NOMO-1 treated with DMSO at 0.1 percent for 48 hours (cell line): Measurements from ENCODE around the gene AP3D1.
A peak's percentile ranks its signal among the peaks of the same experiment; 100 is the strongest.
"Not testable (repeated sequence)": the region's sequence is repeated elsewhere in the genome, so short reads cannot be mapped to it uniquely, and the experiment has no call there.

Experiments used
- DNase-seq: peaks from one replicate; lab custom pipeline; 2025; ENCODE audit not compliant: unreplicated experiment; lab: John Stamatoyannopoulos, UW

The AP3D1 gene

DNA sequence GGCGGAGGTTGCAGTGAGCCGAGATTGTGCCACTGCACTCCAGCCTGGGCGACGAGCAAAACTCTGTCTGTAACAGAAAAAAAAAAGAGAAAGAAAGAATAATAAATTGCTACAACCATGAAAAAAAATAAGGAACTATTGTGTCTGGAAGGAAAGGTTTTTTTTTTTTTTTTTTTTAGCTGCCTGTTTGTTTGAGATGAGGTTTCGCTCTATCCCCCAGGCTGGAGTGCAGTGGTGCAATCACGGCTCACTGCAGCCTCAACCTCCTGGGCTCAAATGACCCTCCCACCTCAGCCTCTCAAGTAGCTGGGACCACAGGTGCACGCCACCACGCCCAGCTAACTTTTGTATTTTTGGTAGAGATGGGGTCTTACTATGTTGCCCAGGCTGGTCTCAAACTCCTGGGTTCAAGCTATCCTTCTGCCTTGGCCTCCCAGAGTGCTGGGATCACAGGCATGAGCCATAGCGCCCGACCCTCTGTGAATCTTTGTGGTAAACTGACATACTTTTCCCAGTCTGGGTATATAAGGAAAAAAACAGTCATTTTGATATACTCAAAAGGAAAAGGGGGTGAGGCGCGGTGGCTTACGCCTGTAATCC lies 59.3 kb downstream of the AP3D1 start:
- DNase-seq: not testable (repeated sequence)

DNA sequence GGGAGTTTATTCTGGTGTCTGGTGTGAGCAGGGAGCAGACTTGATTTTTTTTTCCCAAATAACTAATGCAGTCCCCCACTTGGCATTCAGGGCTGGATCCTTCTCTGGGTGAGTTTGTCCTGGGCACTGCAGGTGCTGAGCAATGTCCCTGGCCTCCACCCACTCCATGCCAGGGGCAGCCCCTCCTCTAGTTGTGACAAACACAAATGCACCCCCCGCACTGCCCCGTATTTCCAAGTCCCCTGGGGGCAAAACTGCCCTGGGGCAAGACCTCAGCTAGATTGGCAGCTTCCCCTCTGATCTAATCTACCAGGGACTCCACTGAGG lies 61.7 kb downstream of the AP3D1 start:
- DNase-seq: no peak

DNA sequence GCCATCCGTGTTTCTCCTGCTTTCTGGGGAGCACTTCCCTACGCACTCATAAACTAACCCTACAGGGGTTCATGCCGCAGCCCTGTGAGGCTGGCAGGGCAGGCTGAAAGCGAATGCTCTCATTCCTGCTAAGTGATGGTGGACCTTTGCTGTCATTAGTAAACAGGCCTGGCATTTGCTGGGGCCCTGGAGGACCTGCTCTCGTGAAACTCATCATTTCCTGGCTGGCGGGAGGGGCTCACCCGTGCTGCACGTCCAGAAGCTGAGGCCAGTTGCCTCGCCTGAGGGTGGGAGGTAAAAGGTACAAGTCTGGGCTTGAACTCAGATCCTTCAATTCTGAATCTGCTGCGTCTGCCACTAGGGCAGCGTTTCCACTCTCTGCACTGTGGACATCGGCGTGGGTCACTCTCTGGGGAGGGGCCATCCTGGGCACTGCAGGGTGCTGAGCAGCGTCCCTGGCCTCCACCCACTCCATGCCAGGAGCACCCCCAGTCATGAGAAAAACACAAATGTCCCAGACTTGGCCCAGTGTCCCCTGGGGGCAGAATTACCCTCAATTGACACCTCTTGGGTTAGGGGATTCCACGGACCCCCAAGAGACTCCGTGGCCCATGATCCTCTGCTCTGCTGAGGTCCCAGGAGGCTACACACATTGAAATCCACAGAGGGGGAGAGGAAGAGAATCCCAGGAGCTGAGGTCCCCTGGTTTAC lies 62.2 kb downstream of the AP3D1 start:
- no peak for DNase-seq

DNA sequence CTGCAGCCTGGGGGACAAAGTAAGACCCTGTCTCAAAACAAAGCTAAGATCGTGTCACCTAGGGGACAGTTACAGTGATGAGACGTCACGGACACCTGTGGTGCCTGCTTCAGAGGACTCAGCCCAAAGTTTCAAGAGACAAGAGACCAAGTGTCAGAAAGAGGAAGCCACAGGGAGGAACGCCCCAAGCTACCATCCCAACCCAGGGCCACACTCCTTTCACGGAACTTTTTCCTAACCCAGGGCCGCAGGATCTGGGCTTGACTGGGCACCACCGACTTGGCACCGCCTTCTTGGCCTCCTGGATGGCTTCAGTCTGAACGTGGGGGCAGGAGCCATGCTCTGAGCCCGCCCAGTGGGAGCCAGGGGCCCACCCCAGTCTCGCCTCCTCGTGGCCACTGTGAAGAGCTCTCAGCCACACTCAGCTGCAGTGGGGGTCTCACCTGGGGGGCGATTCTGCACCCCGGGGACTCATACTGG lies 63.7 kb downstream of the AP3D1 start:
- peak; percentile 58 for DNase-seq

DNA sequence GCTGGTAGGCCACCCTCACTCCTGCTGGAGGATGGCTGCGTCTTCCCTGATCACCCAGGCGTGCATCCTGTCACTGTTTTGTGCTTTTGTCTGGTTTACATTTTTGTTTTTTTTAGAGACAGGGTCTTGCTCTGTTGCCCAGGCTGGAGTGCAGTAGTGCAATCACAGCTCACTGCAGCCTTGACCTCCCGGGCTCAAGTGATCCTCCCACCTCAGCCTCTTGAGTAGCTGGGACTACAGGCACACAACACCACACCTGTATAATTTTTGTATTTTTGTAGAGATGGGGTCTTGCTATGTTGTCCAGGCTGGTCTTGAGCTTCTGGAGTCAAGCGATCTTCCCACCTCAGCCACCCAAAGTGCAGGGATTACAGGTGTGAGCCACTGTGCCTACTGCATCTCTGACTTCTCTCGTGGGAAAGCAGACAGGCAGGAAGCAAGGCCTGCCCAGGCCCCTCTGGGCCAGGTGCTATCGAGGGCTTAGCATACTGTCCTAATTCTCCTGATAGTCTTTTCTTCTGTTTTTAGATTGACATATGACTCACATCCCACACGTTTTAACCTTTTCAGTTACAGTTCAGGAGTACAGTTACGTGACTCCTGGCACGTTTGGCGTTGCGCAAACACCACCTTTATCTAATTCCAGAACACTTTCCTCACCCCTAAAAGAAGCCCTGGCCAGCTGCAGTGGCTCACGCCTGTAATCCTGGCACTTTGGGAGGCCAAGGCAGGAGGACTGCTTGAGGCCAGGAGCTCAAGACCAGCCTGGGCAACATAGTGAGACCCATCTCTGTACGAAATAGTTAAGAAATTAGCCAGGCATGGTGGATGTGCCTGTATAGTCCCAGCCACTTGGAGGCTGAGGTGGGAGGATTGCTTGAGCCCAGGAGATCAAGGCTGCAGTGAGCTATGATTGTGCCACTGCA lies 64.4 kb downstream of the AP3D1 start:
- DNase-seq: peak; percentile 55

DNA sequence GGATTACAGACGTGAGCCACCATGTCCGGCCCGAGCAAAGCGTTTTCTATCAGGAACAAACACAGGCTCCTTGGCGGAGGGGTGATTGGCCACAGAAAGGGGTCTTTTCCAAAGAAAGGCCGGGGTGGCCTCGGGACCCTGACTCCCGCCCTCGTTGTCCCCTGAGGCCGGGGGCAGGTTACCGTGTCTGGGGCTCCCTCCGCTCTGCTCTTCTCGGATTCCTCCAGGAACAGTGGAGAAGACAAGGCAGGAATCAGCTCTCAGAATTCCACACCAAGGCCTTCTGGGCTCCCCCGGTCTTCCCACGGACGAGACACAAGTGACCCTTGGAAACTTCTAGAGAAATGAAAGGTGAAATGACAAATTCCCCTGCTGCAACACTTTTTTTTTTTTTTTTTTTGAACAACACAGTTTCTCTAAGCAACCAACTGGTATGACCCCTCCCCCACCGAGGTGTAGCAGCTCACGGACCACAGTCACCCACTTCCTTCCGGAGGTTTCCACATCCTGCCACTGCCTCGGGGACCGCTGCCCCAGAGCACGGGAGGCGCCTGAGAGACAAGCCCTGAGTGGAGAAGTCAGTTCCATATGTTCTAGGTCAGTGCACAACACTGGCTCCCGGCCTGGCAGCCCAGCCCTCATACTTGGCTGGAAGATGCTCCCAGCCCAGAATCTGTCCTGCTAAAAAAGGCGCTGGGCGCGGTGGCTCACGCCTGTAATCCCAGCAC lies 66.2 kb downstream of the AP3D1 start:
- peak; percentile 99 for DNase-seq

DNA sequence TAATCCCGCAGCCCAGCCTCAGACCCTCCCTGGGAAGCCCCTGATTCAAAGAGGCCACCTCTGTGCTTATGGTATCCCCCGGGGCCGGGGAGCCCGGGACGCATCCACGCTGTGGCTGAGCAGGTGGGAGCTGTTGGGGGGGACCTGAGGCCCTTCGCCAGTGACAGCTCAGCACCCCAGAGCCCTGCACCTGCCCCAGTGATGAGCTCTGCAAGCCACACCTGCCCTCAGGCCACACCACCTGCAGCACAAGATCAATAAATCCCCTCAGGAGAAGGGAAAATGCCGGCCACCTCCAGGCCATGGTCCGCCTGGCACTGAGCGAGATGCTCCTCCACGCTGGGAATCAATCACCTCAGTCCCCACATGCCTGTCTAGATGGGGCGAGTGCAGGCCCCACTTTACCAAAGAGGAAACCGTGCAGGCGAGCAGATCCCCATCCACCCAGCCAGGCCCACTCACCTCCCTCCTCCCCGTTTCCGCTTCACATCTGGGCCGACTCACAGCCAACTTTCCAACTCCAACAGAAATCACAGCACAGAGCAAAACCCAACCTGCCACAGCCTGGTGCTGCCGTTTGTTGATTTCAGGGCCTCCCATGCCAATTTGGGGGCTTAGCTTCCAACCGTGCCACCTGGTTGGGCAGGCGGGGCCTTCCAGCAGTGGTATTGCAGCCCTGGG lies 68.1 kb downstream of the AP3D1 start:
- DNase-seq: peak; percentile 43

DNA sequence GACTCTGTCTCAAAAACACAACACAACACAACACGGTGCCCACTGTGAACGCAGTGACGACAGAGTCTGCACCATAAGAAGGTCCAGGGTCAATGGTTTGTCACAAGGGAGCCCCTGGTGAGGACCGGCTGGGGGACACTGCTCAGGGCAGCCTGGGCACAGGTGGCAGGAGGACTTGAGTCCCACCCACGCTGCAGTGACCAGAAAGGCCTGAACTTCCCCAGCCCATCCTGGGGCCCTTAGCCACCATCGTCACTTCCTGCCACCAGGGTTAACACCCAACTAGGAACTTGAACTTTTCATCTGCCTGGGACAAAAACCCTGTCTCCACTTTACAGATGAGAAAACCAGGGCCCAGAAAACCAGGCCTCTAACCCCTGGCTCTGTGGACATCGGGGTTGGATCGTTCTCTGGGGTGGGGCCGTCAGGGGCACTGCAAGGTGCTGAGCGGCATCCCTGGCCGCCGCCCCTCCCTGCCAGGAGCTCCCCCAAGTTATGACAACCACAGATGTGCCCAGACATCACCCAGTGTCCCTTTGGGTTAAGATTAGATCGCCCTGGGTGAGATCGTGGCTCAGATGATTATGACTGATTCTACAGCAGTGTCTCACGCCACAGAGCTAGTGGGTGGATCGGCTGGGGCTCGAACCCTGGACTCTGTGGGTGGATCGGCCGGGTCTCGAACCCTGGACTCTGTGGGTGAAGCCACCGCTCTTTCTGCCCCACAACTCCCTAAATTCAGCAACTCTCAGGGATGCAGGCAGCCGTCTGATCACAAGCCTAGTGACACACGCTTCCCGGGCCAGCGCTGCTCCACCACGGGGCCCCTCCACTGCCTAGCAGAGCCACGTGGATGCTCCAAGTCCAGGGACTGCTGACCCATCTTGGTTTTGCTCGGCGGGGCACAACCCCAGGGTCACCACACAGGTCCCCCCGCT lies 69.2 kb downstream of the AP3D1 start:
- peak; percentile 73 for DNase-seq

DNA sequence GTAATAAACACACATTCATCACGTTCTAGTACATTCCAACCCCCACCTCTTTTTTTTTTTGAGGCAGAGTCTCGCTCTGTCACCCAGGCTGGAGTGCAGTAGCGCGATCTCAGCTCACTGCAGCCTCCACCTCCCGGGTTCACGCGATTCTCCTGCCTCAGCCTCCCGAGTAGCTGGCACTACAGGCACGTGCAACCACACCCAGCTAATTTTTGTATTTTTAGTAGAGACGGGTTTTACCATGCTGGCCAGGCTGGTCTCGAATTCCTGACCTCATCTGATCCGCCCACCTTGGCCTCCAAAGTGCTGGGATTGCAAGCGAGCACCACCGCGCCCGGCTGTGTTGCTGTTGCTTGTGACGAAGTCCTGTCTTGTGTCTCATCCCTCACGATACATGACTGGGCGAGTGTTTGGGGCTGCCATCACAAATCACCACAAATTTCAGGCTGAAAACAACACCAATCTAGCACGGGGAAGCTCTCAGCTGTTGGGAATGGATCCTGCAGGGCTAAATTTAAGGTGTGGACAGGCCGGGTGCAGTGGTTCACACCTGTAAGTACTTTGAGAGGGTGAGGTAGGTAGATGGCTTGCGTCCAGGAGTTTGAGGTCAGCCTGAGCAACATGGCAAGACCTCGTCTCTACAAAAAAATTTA lies 70.9 kb downstream of the AP3D1 start:
- no peak for DNase-seq

DNA sequence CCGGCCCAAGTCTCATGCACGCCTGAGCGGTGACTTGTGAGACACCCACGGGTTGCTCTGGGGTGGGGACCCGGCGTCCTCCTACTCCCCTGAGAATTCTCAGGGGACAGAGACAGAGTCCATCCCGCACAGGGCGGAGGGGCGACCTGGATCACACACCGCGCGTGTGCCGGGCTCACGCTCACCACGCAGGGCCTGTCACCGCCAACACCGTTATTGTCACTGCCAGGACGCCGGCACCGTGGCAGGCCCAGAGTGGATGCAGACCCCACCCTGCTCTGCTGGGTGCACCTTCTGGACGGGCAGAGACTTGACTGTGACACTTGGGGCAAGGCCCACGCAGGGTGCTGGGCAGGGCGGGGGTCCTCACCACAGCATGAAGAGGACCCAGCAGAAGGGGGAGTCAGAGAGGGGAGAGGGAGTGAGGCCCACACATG lies 71.5 kb downstream of the AP3D1 start:
- no peak for DNase-seq

DNA sequence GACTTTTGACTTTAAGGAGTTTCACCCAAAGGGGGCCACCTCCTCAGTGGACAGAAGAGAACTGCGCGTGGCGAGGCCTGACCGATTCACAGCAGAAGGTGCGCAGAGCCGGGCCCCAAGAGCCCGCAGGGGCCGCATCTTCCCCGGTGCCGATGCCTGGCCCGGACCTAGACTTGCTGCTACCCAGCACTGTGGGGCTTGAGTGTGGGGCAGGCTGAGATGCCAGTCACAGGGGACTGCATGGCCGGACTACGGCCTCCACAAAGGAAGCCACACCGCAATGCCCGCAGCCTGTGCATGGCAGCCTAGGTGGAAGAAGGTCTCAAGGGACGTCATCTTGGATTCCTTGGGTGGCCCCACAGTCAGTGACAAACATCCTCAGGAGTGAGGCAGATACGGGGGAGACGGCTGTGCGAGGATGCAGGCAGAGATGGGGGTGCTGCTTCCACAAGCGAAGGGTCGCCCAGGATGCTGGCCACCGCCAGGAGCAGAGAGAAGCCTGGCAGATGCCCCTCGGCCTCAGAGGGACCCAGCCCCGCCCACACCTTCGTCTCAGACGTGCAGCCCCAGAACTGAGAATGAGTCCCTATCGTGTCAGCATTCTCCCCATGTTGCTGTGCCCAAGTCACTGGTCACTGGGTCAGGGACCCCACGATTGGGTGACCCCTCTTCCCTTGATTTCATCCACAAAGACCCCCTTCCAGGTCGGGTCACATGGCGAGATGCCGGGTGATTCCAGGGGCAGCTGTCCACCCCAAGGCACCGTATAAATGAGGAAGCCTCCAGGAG lies 72.1 kb downstream of the AP3D1 start:
- no peak for DNase-seq

DNA sequence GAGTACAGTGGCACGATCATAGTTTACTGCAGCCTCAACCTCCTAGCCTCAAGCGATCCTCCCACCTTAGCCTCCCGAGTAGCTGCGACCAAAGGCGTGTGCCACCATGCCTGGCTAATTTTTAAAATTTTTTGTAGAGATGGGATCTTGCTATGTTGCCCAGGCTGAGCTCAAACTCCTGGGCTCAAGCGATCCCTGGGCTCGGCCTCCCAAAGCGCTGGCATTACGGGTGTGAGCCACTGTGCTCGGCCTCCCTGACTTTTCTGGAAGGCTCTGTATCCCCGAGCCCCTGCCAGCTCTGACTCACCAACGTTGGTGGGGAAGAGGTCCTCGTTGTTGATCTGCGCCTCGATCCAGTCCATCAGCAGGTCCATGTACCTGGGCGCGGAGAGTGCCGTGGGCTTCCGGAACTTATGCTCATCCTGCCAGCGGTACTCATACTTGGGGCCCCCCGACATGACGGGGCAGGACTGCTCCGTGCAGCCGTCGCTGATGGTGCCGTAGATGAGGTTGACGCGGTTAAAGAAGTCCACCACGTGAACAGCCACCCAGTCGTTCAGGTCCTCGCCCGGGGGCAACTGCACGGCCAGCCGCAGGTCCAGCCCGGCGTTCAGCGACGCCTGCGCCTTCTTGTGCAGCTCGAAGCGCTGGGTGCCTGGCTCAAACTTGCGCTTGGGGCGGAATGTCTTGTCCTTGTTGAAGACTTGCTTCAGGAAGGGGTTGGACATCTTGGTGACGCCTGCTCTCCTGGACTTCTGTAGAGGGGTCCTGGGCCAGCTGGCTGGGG lies 73.3 kb downstream of the AP3D1 start:
- no peak for DNase-seq

DNA sequence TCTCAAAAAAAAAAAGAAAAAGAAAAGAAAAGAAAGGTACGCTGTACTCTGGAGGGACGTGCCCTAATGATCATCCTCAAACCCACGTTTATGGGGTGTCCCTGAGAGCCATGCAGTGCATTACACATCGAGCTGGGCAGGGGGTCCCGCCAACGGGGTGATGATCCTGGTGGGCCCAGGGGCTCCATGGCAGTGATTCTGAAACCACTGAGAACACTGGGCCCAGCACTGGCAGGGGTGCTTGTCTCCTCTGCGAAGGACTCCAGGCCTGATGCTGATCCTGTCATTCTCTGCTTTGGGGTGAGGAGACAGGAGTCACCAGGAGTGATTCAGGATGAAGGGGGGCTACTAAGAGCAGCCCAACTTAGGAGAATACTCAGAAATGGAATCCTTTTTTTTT lies 74.0 kb downstream of the AP3D1 start:
- DNase-seq: no peak

DNA sequence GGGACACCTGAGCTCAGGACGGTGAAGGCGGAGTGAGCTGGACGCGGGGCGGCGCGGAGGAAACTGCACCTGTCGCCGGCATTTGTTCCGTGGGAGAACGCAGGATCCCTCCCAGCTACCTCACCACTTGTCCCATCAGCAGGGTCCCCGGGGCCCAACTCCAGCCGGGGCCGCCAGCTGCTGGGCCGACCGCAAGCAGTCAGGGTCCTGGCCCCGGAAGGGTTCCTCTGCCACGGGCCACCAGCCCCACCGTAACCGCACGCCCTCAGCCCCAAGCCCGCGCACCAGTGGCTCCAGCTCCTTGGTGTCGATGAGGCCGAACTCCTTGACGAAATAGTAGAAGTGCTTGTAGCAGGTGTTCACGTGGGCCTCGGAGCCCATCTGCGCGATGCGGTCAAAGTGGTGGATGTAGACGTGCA lies 74.8 kb downstream of the AP3D1 start:
- DNase-seq: no peak

DNA sequence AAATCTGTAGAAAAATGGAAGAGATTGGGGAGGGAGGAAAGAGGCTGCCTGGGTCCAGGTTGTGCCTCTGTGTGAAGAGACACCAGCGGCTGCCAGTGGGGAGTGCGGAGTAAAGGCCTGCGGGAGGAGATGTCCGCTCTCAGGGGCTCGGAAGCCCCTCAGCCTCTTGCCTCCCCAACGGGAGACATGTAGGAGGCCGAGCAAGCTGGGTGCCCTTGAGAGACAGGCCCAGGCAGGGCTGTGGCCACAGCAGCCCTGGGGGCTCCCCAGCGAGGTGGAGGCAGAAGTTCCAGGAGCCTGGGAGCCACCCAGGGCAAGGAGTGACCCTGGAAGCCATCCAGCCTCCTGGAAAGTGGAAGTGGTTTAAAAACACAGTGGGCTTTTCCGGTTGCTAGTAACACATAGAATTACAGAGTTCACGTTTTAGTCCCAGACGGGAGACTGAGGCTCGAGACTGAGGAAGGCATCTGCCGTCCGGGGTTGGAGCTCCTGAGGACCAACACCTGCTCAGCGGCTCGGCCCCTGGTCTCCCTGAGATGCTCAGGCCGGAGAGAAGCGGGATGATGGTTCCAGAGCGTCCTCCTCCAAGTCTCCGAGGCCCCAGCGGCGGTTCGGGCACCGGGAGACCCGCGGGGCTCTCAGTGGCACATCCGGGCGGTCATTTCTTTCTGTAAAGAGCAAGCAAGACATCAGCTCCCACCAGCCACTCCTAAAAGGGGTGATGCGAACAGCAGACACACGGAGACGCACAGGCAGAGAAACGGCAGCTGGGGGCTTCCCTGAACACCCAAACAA lies 78.4 kb downstream of the AP3D1 start:
- DNase-seq: no peak

DNA sequence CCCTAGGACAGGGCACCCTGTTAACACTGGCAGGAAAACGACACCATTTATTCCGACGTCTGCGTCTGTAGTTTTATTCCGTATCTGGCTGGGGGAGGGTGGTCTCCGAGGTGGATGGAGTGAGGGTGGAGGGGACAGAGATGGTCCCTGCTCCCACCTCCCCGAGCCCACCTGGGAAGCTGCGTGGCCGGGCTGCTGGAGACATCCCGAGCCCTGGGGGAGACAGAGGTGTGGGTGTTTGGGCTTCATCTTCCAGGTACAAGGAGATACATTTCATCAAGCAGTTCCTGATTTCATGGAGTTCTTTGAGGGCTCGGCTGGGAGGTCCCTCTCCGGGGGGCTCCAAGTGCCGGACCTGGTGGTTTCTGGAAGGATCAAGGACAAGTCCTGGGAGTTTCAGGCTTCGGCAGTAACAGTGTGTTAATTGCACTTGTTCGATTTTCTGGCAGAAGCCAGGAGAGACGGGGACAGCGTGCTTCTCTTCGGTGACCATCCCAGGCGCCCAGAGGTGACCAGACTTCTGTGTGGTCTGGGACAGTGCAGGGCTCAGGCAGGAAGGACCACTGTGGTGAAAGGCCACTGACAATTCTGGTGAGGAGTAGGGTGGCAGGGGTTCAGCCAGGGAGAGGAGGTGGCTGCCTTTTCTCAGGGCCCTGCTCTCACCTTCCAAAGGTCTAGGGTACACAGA lies 80.2 kb downstream of the AP3D1 start:
- no peak for DNase-seq
